K562 (cell line): Measurements from ENCODE around the gene RNASEH1. TPM values are rescaled to one million over a fixed set of nuclear protein-coding genes. Genes with fewer than 3 reads are reported as not detected.
A peak's percentile ranks its signal among the peaks of the same experiment; 100 is the strongest.

ENCODE experiments used
- E2F3 ChIP-seq: fragments of 250-450 bp; sonication (Bioruptor Pico); IDR thresholded peaks from 2 replicates; pipeline ENCODE4 v1.4.0; 2020; ENCODE audit warnings: mild to moderate bottlenecking
- FOXJ3 ChIP-seq: sonication (generic); formaldehyde crosslinking; IDR thresholded peaks from 2 replicates; pipeline ENCODE4 v1.4.0; 2020; ENCODE audit warnings: mild to moderate bottlenecking, missing genetic modification reagents
- HBP1 ChIP-seq: fragments of 450-650 bp; formaldehyde crosslinking; IDR thresholded peaks from 2 replicates; pipeline ENCODE4 v1.4.0; 2022; ENCODE audit warnings: missing genetic modification characterization
- IRF1 ChIP-seq: sonication (generic); formaldehyde crosslinking; IDR thresholded peaks from 2 replicates; pipeline ENCODE4 v1.8.0; 2022; ENCODE audit warnings: missing genetic modification reagents, mild to moderate bottlenecking, borderline replicate concordance
- MNT ChIP-seq, 2 experiments: fragments of 450-650 bp; conservative IDR thresholded peaks; 2 replicates each; pipeline ENCODE4 v1.6.1; 2017; ENCODE audit warnings: mild to moderate bottlenecking in 2 of 2, moderate library complexity in 2 of 2
- PREB ChIP-seq: sonication (generic); formaldehyde crosslinking; IDR thresholded peaks from 2 replicates; pipeline ENCODE4 v1.8.1; 2023; ENCODE audit warnings: mild to moderate bottlenecking, missing genetic modification reagents
- RCOR1 ChIP-seq, 2 experiments: IDR thresholded peaks; 2 replicates each; pipeline ENCODE4 v1.6.1; 2012; ENCODE audit warnings: low read depth in 2 of 2, low read length in 2 of 2, borderline replicate concordance in 1 of 2, improper control_type of control experiment in 1 of 2
- SRSF9 ChIP-seq: fragments of 200-400 bp; formaldehyde crosslinking; IDR thresholded peaks from 2 replicates; pipeline ENCODE4 v1.6.1; 2017; ENCODE audit warnings: low read depth, low read length, borderline replicate concordance
- XRCC3 ChIP-seq: fragments of 450-650 bp; IDR thresholded peaks from 2 replicates; pipeline ENCODE4 v1.6.1; 2017; ENCODE audit warnings: mild to moderate bottlenecking, moderate library complexity
- ZBTB40 ChIP-seq, 2 experiments: fragments of 450-650 bp in 1 of 2; sonication (generic) in 1 of 2; formaldehyde crosslinking in 1 of 2; IDR thresholded peaks; 2 replicates each; pipeline versions ENCODE4 v1.7.1 to v1.9.0; 2016 to 2022; ENCODE audit warnings: inconsistent platforms in 1 of 2, mild to moderate bottlenecking in 1 of 2, missing genetic modification reagents in 1 of 2
- ZNF184 ChIP-seq: sonication (generic); formaldehyde crosslinking; IDR thresholded peaks from 2 replicates; pipeline ENCODE4 v1.5.0; 2020; ENCODE audit warnings: missing genetic modification reagents
- polyA plus RNA-seq, 8 experiments: library from polyadenylated mRNA; depleted of rRNA in 4 of 8; stranded (reverse) in 5 of 8; unstranded in 3 of 8; fragments of >200 nt; fragmentation: Nextera tagmentation in 2 of 8; fragmentation: Illumina TruSeq in 1 of 8; extraction: Ambion mirVana in 2 of 8; extraction: Trizol in 1 of 8; gene quantifications; 2 replicates each; pipeline versions ENCODE4 v1.2.1 to v1.2.3, GENCODE V29; 2011 to 2014; ENCODE audit warnings: inconsistent platforms in 1 of 8, missing spikeins in 1 of 8
- total RNA-seq, 7 experiments: library from RNA; depleted of rRNA in 6 of 7; stranded (reverse); fragments of >200 nt in 6 of 7; fragmentation: Illumina TruSeq in 2 of 7; extraction: Trizol in 2 of 7; gene quantifications; 2 replicates each; pipeline versions ENCODE4 v1.2.1 to v1.2.3, GENCODE V29; 2011 to 2021; ENCODE audit warnings: low replicate concordance in 1 of 7

RNASEH1 gene
- total and polyA plus RNA-seq, 9 of the 15 experiments (the other 6 are each of a cell fraction or from before 2014, with no cell fraction given) = 25.7 to 47.5 (median 42.8) TPM

- TF ChIP-seq ZBTB40 (IDR thresholded peaks at IDR 0.05) = peak; percentile 83
- no peak for TF ChIP-seq ZBTB40 (CRISPR knock-in tag; IDR thresholded peaks at IDR 0.05)
- no peak for TF ChIP-seq XRCC3
- no peak for TF ChIP-seq ZNF184
- TF ChIP-seq MNT (conservative IDR thresholded peaks at IDR 0.05) = peak; percentile 93 to 95
- TF ChIP-seq FOXJ3 (CRISPR knock-in tag) = no peak
- no peak for TF ChIP-seq SRSF9
- TF ChIP-seq IRF1 (CRISPR knock-in tag) = 0 out of 2 replicates have a peak, but pooled peaks have one; percentile 41
- TF ChIP-seq PREB = no peak
- peak in 1 of 2 experiments; percentile 60; a peak in 2 of 4 replicates for TF ChIP-seq RCOR1 (IDR thresholded peaks at IDR 0.05; ENCODE audit: borderline replicate concordance in 1 of 2, low read depth in 2 of 2, low read length in 2 of 2)
- no peak for TF ChIP-seq HBP1
- peak; percentile 26; the same call in 1 of the 2 replicates for TF ChIP-seq E2F3 (CRISPR knock-in tag)
Observed at GRCh38 chr2:3558205-3559014, at the start of gene RNASEH1 (continued).
